ENCODE measurements around the gene APEH. TPM values are rescaled to one million over a fixed set of nuclear protein-coding genes. Genes with fewer than 3 reads are reported as not detected.

Gene APEH
- total and polyA plus RNA-seq, 12 donors = 36.5 to 166 (median 124) TPM

DNA sequence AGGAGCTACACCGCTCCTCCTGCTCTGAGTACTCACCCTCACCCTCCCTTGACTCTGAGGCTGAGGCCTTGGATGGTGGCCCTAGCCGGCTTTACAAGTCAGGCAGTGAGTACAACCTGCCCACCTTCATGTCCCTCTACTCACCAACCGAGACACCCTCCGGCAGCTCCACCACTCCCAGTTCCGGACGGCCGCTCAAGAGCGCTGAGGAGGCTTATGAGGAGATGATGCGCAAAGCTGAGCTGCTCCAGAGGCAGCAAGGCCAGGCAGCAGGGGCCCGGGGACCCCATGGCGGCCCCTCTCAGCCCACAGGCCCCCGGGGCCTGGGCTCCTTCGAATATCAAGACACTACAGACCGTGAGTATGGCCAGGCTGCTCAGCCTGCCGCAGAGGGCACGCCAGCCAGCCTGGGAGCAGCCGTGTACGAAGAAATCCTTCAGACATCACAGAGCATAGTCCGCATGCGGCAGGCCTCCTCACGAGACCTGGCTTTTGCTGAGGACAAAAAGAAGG is 21.2 kb upstream of the APEH start:
- H3K36me3 ChIP-seq (replicated peaks in 1 of 2) = no peaks in the 10 kb centered on the region
- no peaks in the 10 kb centered on the region for H3K4me1 ChIP-seq (replicated peaks in 1 of 2)
- intact Hi-C loops (cut with DNase I) = no loop called here
- H3K27me3 ChIP-seq = no peaks in the 10 kb centered on the region
- no peak for TF ChIP-seq POLR2A (IDR thresholded peaks at IDR 0.05)
- TF ChIP-seq, protein P1, sequence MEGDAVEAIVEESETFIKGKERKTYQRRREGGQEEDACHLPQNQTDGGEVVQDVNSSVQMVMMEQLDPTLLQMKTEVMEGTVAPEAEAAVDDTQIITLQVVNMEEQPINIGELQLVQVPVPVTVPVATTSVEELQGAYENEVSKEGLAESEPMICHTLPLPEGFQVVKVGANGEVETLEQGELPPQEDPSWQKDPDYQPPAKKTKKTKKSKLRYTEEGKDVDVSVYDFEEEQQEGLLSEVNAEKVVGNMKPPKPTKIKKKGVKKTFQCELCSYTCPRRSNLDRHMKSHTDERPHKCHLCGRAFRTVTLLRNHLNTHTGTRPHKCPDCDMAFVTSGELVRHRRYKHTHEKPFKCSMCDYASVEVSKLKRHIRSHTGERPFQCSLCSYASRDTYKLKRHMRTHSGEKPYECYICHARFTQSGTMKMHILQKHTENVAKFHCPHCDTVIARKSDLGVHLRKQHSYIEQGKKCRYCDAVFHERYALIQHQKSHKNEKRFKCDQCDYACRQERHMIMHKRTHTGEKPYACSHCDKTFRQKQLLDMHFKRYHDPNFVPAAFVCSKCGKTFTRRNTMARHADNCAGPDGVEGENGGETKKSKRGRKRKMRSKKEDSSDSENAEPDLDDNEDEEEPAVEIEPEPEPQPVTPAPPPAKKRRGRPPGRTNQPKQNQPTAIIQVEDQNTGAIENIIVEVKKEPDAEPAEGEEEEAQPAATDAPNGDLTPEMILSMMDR (IDR thresholded peaks at IDR 0.05) = no peak
- DNase-seq = no peak
- no peak overlapping the region for H3K27ac ChIP-seq
- H3K4me3 ChIP-seq = no peak overlapping the region
- H3K9me3 ChIP-seq (replicated peaks in 1 of 3) = no peaks in the 10 kb centered on the region
- 87 to 95% (median 89%) methylated on average over 20 to 21 of the region's 21 CpGs for WGBS, 4 donors

DNA sequence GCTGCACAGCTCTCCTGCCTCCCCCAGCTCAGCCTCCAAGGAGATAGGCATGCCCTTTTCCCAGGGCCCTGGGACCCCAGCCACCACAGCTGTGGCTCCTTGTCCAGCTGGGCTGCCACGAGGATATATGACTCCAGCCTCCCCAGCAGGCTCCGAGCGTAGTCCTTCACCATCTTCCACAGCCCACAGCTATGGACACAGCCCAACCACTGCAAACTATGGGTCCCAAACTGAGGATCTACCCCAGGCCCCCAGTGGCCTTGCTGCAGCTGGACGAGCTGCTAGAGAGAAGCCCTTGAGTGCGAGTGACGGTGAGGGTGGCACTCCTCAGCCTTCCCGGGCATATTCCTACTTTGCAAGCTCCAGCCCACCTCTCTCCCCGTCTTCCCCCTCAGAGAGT is 20.5 kb upstream of the APEH start:
- no peaks in the 10 kb centered on the region for H3K9me3 ChIP-seq (replicated peaks in 1 of 3)
- no peak for DNase-seq
- no peak for TF ChIP-seq POLR2A (IDR thresholded peaks at IDR 0.05)
- no peak overlapping the region for H3K27ac ChIP-seq
- no peaks in the 10 kb centered on the region for H3K36me3 ChIP-seq (replicated peaks in 1 of 2)
- no peaks in the 10 kb centered on the region for H3K27me3 ChIP-seq
- no peaks in the 10 kb centered on the region for H3K4me1 ChIP-seq (replicated peaks in 1 of 2)
- intact Hi-C loops (cut with DNase I) = no loop called here
- 67 to 91% (median 72%) methylated on average over 3 to 8 of the region's 8 CpGs for WGBS, 4 donors
- no peak overlapping the region for H3K4me3 ChIP-seq

DNA sequence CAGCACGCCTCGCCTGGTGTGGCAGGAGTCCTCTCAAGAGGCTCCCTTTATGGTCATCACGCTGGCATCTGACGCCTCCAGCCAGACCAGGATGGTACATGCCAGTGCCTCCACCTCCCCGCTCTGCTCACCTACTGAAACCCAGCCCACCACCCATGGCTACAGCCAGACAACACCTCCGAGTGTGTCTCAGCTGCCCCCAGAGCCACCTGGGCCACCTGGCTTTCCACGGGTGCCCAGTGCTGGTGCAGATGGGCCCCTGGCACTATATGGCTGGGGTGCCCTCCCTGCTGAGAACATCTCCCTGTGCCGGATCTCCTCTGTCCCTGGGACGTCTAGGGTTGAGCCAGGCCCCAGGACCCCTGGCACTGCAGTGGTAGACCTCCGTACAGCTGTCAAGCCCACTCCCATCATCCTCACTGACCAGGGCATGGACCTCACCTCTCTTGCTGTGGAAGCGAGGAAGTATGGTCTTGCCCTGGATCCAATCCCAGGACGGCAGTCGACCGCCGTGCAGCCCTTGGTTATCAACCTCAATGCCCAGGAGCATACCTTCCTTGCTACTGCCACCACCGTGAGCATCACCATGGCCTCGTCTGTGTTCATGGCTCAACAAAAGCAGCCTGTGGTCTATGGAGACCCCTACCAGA is 19.9 kb upstream of the APEH start:
- no peak overlapping the region for H3K27ac ChIP-seq
- no peaks in the 10 kb centered on the region for H3K36me3 ChIP-seq (replicated peaks in 1 of 2)
- no peaks in the 10 kb centered on the region for H3K27me3 ChIP-seq
- TF ChIP-seq, protein P1 (IDR thresholded peaks at IDR 0.05) = no peak
- TF ChIP-seq POLR2A (IDR thresholded peaks at IDR 0.05) = no peak
- no peak for DNase-seq
- WGBS, 4 donors = 93 to 95% (median 94%) methylated on average over 8 to 17 of the region's 17 CpGs
- intact Hi-C loops (cut with DNase I) = no loop called here
- no peaks in the 10 kb centered on the region for H3K4me1 ChIP-seq (replicated peaks in 1 of 2)
- no peaks in the 10 kb centered on the region for H3K9me3 ChIP-seq (replicated peaks in 1 of 3)
- no peak overlapping the region for H3K4me3 ChIP-seq

DNA sequence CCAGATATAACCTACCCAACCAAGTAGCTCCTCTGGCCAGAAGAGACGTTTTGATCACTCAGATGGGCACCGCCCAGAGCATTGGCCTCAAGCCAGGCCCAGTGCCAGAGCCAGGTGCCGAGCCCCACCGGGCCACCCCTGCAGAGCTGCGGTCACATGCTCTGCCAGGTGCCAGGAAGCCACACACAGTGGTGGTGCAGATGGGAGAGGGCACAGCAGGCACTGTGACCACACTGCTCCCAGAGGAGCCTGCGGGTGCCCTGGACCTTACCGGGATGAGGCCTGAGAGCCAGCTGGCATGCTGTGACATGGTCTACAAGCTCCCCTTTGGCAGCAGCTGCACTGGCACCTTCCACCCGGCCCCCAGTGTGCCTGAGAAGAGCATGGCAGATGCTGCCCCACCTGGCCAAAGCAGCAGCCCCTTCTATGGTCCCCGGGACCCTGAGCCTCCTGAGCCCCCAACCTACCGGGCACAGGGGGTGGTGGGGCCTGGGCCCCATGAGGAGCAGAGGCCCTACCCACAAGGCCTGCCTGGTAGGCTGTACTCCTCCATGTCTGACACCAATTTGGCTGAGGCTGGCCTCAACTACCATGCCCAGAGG is 19.1 kb upstream of the APEH start:
- WGBS, 4 donors = 80 to 84% (median 81%) methylated on average over 1 to 10 of the region's 10 CpGs
- Histone ChIP-seq H3K4me1 (replicated peaks in 1 of 2) (no peaks in the 10 kb centered on the region), H3K36me3 (replicated peaks in 1 of 2) (no peaks in the 10 kb centered on the region), H3K27me3 (no peaks in the 10 kb centered on the region), H3K4me3 (no peak overlapping the region), H3K9me3 (replicated peaks in 1 of 3) (no peaks in the 10 kb centered on the region), H3K27ac (no peak overlapping the region)
- TF ChIP-seq, protein P1 (IDR thresholded peaks at IDR 0.05) = no peak
- no peak for TF ChIP-seq POLR2A (IDR thresholded peaks at IDR 0.05)
- DNase-seq = no peak
- intact Hi-C loops (cut with DNase I) = no loop called here

Data from adrenal gland (tissue), 12 donors.